Ascending aorta (tissue), 2 donors: Measurements from ENCODE around the gene BRD4. TPM values are rescaled to one million over a fixed set of nuclear protein-coding genes. Genes with fewer than 3 reads are reported as not detected.

Experiments
- DNase-seq, 2 donors: peaks; one replicate each; pipeline ENCODE4 v3.0.0-alpha.2; 2019; ENCODE audit warnings: low spot score in 2 of 2
- H3K27ac ChIP-seq, 2 donors: fragments of 200-600 bp; sonication (generic); one replicate each; pipeline ENCODE4 v1.5.1; 2016 to 2017; ENCODE audit warnings: mild to moderate bottlenecking in 1 of 2
- H3K27me3 ChIP-seq: fragments of 200-600 bp; sonication (generic); one replicate; pipeline ENCODE4 v1.5.1; 2017
- H3K36me3 ChIP-seq, 2 donors: fragments of 200-600 bp; sonication (generic); one replicate each; pipeline ENCODE4 v1.5.1; 2016
- H3K4me1 ChIP-seq, 2 donors: fragments of 200-600 bp; sonication (generic); one replicate each; pipeline ENCODE4 v1.5.1; 2016 to 2017; ENCODE audit warnings: mild to moderate bottlenecking in 1 of 2
- H3K4me3 ChIP-seq, 2 donors: fragments of 200-600 bp; sonication (generic); one replicate each; pipeline ENCODE4 v1.5.1; 2016 to 2017; ENCODE audit warnings: mild to moderate bottlenecking in 1 of 2
- H3K9me3 ChIP-seq, 2 donors: fragments of 200-600 bp; sonication (generic); one replicate each; pipeline ENCODE4 v1.5.1; 2016
- CTCF ChIP-seq, 3 experiments: fragments of 200-600 bp in 2 of 3; fragments of 450-650 bp in 1 of 3; sonication (generic) in 2 of 3; IDR thresholded peaks; one replicate each; pipeline ENCODE4 v1.5.1; 2016 to 2019; ENCODE audit warnings: antibody characterized with exemption in 3 of 3, mild to moderate bottlenecking in 1 of 3, moderate library complexity in 1 of 3
- intact Hi-C: fragments of 100-400 bp; cut with DNase I; formaldehyde crosslinking; loops from one replicate; pipeline ENCODE4 v1.15.1; 2023
- total RNA-seq: library from RNA; depleted of rRNA; stranded (reverse); fragments of >200 nt; gene quantifications from one replicate; pipeline ENCODE4 v1.1.0, GENCODE V29; 2016

BRD4 gene
- total RNA-seq, 1 donor from 2014 or later, result 55.3 TPM

- Histone ChIP-seq H3K27ac (peak overlapping the region in 1 of 2 donors; percentile 1), H3K36me3 (no peaks in the 10 kb centered on the region), H3K4me3 (no peak overlapping the region), H3K9me3 (no peaks in the 10 kb centered on the region), H3K4me1 (peaks cover 33 to 84% of the 10 kb centered on the region in 2 donors), H3K27me3 (no peaks in the 10 kb centered on the region)
- DNase-seq, result no peak
- TF ChIP-seq CTCF (IDR thresholded peaks at IDR 0.05), result no peak
- intact Hi-C loops, result no loop called here
Measured at GRCh38 chr19:15289673-15290072, 42.7 kb downstream of the BRD4 start.

GRCh38 chr19:15288146-15288963 lies 44.0 kb downstream of the BRD4 start:
- Histone ChIP-seq H3K27me3 (no peaks in the 10 kb centered on the region), H3K4me3 (no peak overlapping the region), H3K27ac (peak overlapping the region in 1 of 2 donors; percentile 17), H3K9me3 (no peaks in the 10 kb centered on the region), H3K4me1 (peaks cover 39 to 82% of the 10 kb centered on the region in 2 donors), H3K36me3 (no peaks in the 10 kb centered on the region)
- intact Hi-C loops, result no loop called here
- DNase-seq, result no peak
- TF ChIP-seq CTCF (IDR thresholded peaks at IDR 0.05), result no peak

GRCh38 chr19:15287496-15287895 lies 44.8 kb downstream of the BRD4 start:
- no peak for DNase-seq
- peak overlapping the region in 1 of 2 donors; percentile 17 for H3K27ac ChIP-seq
- intact Hi-C loops, result no loop called here
- no peak overlapping the region for H3K4me3 ChIP-seq
- H3K9me3 ChIP-seq, result no peaks in the 10 kb centered on the region
- no peaks in the 10 kb centered on the region for H3K36me3 ChIP-seq
- TF ChIP-seq CTCF (IDR thresholded peaks at IDR 0.05), result no peak
- H3K27me3 ChIP-seq, result no peaks in the 10 kb centered on the region
- H3K4me1 ChIP-seq, result peaks cover 40 to 83% of the 10 kb centered on the region in 2 donors

GRCh38 chr19:15286688-15287365 lies 45.5 kb downstream of the BRD4 start:
- Histone ChIP-seq H3K27me3 (no peaks in the 10 kb centered on the region), H3K4me3 (no peak overlapping the region), H3K4me1 (peaks cover 43 to 83% of the 10 kb centered on the region in 2 donors), H3K9me3 (no peaks in the 10 kb centered on the region), H3K36me3 (no peaks in the 10 kb centered on the region), H3K27ac (no peak overlapping the region)
- intact Hi-C loops, result no loop called here
- TF ChIP-seq CTCF (IDR thresholded peaks at IDR 0.05), result no peak
- DNase-seq, result no peak

GRCh38 chr19:15285896-15286591 lies 46.3 kb downstream of the BRD4 start:
- intact Hi-C loops, result no loop called here

More at GRCh38 chr19:15285896-15286591, 46.3 kb downstream of the BRD4 start:
- no peak for TF ChIP-seq CTCF (IDR thresholded peaks at IDR 0.05)
- no peak overlapping the region for H3K4me3 ChIP-seq
- H3K4me1 ChIP-seq, result peaks cover 44 to 85% of the 10 kb centered on the region in 2 donors
- no peak for DNase-seq
- no peaks in the 10 kb centered on the region for H3K9me3 ChIP-seq
- H3K36me3 ChIP-seq, result no peaks in the 10 kb centered on the region
- H3K27me3 ChIP-seq, result no peaks in the 10 kb centered on the region
- no peak overlapping the region for H3K27ac ChIP-seq
